ENCODE results near the gene LAPTM4A.
"Not testable (repeated sequence)": the region's sequence is repeated elsewhere in the genome, so short reads cannot be mapped to it uniquely, and the experiment has no call there.

Gene LAPTM4A

GRCh38 chr2:20074901-20075300 is 23.5 kb upstream of the LAPTM4A start:
- DNase-seq, result no peak

- not testable (repeated sequence) for DNase-seq
Observed at GRCh38 chr2:20074046-20074648, 22.7 kb upstream of the LAPTM4A start.

GRCh38 chr2:20073460-20073859 is 22.0 kb upstream of the LAPTM4A start:
- no peak for DNase-seq

- DNase-seq, result no peak
Observed at GRCh38 chr2:20072436-20073158, 21.2 kb upstream of the LAPTM4A start.

- DNase-seq, result peak; percentile 99
Observed at GRCh38 chr2:20071397-20072383, 20.3 kb upstream of the LAPTM4A start.

- DNase-seq, result no peak
Observed at GRCh38 chr2:20069756-20070155, 18.3 kb upstream of the LAPTM4A start.

GRCh38 chr2:20067992-20068584 is 16.7 kb upstream of the LAPTM4A start:
- DNase-seq, result no peak

- no peak for DNase-seq
Observed at GRCh38 chr2:20065885-20066602, 14.6 kb upstream of the LAPTM4A start.

GRCh38 chr2:20064841-20065240 is 13.4 kb upstream of the LAPTM4A start:
- DNase-seq, result no peak

GRCh38 chr2:20064421-20064820 is 13.0 kb upstream of the LAPTM4A start:
- DNase-seq, result no peak

GRCh38 chr2:20062615-20063545 is 11.5 kb upstream of the LAPTM4A start:
- DNase-seq, result no peak

- no peak for DNase-seq
Observed at GRCh38 chr2:20061940-20062339, 10.5 kb upstream of the LAPTM4A start.

- DNase-seq, result no peak
Observed at GRCh38 chr2:20061476-20061875, 10.0 kb upstream of the LAPTM4A start.

GRCh38 chr2:20060106-20060505 is 8.7 kb upstream of the LAPTM4A start:
- DNase-seq, result no peak

GRCh38 chr2:20057268-20057667 is 5.8 kb upstream of the LAPTM4A start:
- DNase-seq, result no peak

GRCh38 chr2:20054931-20055330 is 3.5 kb upstream of the LAPTM4A start:
- DNase-seq, result no peak

GRCh38 chr2:20054119-20054518 is 2.7 kb upstream of the LAPTM4A start:
- no peak for DNase-seq

GRCh38 chr2:20052861-20053281 is 1.4 kb upstream of the LAPTM4A start:
- DNase-seq, result no peak

GRCh38 chr2:20052229-20052851 is 912 bp upstream of the LAPTM4A start:
- DNase-seq, result no peak

- DNase-seq, result peak; percentile 82
Observed at GRCh38 chr2:20050646-20051531, 539 bp downstream of the LAPTM4A start.
